Astrocyte (in vitro differentiated cells and primary cell): ENCODE data around the gene FAM229A.

ENCODE experiments used
- EZH2 ChIP-seq: IDR thresholded peaks from 2 replicates; pipeline ENCODE4 v1.6.1; 2012; ENCODE audit warnings: mild to moderate bottlenecking, low read length, inconsistent platforms; ENCODE audit not compliant: insufficient read depth
- TF ChIP-seq, protein P1 (sequence below): IDR thresholded peaks from 2 replicates; pipeline ENCODE4 v1.5.1; 2011; ENCODE audit warnings: low read depth, mild to moderate bottlenecking, inconsistent platforms, low read length, moderate library complexity; ENCODE audit not compliant: insufficient read depth

DNA sequence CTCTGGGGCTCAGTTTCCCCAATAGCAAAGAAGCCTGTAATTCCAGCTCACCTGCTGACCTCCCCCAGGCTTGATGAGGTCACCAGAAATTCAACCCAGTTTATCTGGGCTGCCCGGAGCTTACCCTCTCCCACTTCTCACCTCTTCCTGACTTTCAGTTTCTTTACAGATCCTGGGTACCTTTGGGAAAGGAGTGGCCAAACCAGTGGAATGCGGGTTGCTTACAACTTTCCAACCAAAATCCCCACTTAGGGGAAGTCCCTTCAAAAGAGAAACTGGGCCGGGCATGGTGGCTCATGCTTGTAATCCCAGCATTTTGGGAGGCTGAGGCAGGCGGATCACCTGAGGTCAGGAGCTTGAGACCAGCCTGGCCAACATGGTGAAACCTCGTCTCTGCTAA, 20.3 kb downstream of the FAM229A start:
- TF ChIP-seq, protein P1, sequence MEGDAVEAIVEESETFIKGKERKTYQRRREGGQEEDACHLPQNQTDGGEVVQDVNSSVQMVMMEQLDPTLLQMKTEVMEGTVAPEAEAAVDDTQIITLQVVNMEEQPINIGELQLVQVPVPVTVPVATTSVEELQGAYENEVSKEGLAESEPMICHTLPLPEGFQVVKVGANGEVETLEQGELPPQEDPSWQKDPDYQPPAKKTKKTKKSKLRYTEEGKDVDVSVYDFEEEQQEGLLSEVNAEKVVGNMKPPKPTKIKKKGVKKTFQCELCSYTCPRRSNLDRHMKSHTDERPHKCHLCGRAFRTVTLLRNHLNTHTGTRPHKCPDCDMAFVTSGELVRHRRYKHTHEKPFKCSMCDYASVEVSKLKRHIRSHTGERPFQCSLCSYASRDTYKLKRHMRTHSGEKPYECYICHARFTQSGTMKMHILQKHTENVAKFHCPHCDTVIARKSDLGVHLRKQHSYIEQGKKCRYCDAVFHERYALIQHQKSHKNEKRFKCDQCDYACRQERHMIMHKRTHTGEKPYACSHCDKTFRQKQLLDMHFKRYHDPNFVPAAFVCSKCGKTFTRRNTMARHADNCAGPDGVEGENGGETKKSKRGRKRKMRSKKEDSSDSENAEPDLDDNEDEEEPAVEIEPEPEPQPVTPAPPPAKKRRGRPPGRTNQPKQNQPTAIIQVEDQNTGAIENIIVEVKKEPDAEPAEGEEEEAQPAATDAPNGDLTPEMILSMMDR, result no peak
- TF ChIP-seq EZH2, result no peak
